Stimulated activated CD4-positive, alpha-beta T cell treated with anti-CD3 and anti-CD28 coated beads, Interleukin-4, amount 100 ng/mL, for 4 hours (primary cell): ENCODE data around the gene DCBLD2.
"Not testable (repeated sequence)": the region's sequence is repeated elsewhere in the genome, so short reads cannot be mapped to it uniquely, and the experiment has no call there.

Experiments used
- DNase-seq, 2 experiments: peaks; one replicate each; pipeline ENCODE4 v3.0.0-alpha.2; 2020

Gene DCBLD2

DNA sequence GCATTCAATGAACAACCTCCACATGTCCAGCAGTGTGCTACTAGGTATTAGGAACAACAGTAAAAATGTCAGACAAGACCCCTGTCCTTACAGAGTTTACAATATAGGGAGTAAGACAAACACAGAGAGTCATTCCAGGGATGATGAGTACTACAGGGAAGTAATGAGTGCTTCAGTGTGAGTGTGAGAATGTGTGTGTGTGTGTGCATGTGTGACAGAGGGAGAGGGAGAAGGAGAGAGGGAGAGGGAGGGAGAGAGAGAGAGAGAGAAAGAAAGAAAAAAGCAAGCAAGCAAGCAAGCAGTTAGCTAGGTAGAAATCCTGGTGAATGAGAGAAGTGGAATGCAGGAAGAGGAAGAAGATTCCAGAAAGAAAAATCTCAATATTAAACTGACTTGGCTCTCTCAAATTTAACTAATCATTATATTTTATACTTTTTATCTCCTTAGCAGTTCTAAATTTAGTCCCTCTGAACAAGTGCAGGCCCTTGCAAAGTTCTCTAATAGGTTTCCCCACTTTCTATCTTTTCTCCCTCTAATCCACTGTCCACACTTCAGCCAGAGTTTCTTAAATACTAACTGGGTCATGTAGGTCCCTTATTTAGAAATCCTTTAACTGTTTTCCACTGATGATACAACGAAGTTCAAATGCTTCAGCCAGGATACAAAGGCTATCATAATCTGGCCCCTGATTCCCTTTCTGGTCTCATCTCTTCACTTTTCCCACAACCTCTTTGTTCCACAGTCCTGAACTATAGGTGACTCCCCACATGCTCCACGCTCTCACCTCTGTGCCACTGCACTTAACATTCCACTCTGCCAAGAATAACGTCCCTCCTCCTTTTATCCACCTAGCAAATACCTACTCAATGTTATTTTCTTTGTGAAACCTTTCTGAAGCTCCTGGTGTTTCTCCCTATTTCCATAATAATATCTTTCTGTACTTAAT is 10.3 kb downstream of the DCBLD2 start:
- DNase-seq = no peak

DNA sequence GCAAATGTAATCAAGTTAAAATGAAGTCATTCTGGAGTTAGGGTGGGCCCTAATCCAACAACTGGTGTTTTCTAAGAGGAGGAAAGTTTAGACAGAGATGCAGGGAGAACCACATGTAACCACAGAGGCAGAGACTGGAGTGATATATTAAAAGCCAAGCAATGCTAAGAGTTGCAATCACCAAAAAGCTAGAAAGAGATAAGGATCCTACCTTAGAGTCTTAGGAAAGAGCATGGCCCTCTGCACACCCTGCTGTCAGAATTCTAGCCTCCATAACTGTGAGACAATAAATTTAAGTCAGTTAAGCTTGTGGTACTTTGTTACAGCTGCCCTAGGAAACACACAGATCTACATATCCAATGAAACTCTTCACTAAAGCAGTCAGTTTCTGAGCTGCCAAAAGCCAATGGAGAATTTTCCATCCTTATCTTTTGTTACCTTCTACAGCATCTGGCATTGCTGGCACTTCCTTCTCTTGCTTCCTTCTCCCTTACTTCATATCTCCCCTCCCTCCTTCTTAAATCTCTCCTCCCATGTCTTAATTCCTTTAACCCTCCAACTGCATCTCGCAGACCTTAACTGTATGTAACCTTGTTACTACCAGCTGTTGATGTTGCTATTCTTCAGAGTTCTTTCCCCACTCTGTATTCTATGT is 11.2 kb downstream of the DCBLD2 start:
- no peak for DNase-seq

DNA sequence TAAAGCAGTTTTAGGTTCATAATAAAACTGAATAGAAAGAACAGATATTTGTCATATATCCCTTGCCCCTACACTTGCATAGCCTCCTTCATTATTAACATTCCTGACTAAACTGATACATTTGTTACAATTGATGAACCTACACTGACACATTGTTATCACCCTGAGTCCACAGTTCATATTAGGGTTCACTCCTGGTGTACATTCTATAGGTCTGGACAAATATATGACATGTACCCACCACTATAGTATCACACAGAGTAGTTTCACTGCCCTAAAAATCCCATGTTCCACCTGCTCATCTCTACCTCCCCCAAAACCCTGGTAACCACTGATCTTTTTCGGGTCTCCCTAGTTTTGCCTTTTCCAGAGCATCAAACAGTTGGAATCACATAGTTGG is 13.8 kb downstream of the DCBLD2 start:
- DNase-seq = no peak

DNA sequence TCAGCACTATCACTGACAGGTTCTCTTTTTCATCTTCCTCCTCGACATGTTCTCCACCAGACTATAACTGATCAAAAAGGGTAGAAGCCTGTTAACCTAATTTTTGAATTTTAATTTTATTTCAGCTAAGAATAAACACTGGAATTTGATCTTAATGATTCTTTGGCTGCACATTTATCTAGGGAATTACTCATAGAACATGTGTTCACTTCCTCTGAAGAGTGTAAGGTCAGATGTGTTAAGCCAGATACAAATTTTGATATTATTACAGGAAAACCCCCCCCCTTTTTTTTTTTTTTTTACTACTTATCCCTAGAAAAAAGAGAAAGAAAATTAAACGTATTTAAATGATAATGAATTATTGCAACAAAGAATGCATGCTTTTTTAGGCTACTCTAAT is 15.0 kb downstream of the DCBLD2 start:
- no peak for DNase-seq

DNA sequence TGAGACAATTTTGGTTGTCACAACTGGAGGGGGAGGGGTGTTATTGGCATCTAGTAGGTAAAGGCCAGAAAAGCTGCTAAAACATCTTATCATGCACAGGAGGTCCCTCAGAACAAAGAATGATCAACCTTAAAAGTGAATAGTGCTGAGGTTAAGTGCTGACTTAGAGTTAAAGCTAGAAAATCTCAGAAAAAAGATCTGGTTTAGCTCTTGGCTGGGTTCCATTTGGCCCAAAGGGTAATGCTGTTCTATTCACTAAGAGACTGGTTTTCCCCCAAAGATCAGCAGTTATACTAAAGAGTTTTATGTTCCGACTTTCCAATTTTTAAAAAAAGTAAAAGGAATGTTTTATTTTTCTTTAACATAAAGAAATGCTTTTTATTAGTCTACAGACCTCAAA is 15.6 kb downstream of the DCBLD2 start:
- no peak for DNase-seq

DNA sequence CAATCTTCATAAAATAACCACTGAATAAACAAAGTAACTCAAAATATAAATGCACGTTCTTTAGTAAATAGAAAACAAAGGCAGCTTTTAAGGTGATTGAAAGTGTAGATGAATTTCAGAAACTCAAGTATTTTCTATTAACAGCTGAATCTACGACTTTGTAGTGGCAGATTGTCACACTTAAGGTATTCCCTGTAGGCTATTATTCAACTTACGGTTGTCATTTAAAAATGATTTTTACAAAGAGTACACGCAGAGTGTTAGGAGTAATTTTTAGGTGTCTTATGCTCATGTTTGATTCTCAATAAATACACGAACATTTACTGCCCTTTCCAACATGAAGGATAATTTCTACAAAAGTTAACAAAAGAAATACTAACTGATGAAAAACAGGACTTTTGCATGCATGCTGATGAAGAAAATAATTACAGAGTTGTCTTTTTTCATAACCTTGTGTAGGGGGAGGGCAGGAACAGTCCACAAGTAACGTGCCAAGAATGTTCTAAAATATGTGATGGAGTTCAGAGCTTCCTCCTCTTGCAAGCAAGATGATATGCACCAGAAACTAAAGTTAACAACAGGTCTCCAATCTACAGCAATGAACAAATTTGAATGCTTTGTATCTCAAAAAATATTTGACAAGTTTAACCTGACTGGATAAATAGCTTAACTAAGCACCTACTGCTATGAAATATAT is 16.7 kb downstream of the DCBLD2 start:
- no peak for DNase-seq

DNA sequence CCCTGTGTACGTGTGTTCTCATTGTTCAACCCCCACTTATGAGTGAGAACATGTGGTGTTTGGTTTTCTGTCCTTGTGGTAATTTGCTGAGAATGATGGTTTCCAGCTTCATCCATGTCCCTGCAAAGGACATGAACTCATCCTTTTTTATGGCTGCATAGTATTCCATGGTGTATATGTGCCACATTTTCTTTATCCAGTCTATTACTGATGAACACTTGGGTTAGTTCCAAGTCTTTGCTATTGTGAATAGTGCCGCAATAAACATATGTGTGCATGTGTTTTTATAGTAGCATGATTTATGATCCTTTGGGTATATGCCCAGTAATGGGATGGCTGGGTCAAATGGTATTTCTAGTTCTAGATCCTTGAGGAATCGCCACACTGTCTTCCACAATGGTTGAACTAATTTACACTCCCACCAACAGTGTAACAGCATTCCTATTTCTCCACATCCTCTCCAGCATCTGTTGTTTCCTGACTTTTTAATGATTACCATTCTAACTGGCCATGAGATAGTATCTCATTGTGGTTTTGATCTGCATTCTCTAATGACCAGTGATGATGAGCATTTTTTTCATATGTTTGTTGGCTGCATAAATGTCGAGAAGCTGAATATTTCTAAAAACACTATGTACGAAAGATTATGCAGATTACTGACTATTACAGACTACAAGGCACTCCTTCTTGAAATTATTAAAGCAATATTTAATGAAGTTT is 18.7 kb downstream of the DCBLD2 start:
- DNase-seq = not testable (repeated sequence)

DNA sequence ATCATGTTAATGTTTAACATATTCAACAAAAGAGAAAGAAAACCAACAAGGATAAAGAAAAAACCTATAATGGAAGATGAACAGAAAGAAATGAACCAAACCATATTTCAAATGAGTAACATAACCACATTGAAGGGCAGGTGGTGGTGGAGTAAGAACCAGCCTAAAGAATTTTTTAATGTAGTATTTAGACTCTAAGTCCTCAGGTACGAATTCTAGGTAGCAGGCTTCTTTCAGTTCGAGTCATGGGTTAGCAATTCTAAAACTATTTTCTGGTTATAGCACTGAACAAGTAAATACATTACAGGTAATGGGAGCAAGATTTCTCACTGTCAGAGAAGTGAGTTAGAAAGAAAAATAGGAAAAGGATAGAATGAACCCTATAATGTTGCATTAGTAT is 24.4 kb downstream of the DCBLD2 start:
- no peak for DNase-seq

DNA sequence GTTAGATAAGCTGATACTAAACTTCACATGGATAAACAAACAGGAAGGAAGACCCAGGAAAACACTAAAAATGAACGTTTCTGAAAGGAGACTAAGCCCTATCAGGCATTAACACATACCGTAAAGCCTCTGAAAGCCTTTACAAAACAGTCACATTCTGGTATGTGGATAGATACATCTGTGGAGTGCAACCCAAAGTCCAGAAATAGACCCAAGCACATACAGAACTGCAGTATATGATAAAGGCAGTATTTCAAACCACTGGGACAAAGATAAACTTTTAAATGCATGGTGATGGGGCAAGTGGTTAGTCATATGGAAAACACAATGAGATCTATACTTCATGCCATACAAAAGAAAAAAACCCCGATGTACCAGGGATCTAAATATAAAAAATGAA is 26.0 kb downstream of the DCBLD2 start:
- DNase-seq = no peak

DNA sequence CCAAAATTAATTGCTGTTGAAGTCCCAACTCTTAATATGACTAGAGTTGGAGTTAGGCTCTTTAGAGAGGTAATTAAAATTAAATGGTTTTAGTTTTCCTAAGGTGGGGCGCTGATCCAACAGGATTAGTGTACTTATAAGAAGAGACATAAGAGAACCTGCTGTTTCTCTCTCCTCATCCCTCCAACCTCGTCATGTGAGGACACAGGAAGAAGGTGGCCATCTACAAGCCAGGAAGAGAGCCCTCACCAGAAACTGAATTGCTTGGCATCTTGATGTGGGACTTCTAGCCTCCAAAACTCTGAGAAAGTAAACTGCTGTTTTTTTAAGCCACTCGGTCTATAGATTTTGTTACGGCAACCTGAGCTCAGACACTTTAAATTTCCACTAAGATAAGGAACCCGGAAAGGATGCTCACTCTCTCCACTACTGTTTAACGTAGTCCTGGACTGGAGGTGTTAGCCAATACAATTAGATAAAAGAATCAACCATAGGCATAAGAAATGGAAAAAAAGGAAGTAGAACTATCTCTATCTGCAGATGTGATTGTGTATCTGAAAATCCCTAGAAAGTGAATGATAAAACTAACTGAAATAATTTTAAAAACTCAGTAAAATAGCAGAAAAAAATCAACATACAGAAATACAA is 26.8 kb downstream of the DCBLD2 start:
- no peak for DNase-seq

DNA sequence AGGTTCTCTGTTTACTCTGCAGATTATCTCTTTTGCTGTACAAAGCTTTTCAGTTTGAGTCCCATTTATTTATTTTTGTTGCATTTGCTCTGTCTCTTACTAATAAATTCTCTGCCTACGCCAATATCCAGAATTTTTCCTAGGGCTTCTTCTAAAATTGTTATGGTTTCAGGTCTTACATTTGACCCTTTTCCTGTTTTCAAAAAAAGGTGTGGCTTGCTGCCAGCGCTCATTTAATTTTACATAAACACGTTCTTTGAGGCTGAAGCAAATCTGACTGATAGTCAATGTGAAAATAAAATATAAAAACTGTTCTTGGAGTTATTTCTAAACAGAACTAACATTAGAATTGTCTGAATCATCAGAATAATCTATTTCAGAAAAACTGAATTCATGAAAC is 32.1 kb downstream of the DCBLD2 start:
- no peak for DNase-seq

DNA sequence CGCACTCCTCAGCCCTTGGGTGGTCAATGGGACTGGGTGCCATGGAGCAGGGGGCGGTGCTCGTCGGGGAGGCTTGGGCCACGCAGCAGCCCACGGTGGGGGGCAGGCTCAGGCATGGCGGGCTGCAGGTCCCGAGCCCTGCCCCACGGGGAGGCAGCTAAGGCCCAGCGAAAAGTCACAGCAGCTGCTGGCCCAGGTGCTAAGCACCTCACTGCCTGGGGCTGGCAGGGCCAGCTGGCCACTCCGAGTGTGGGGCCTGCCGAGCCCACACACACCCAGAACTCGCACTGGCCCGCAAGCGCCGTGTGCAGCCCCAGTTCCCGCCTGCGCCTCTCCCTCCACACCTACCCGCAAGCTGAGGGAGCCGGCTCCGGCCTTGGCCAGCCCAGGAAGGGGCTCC is 43.5 kb downstream of the DCBLD2 start:
- DNase-seq = not testable (repeated sequence)

DNA sequence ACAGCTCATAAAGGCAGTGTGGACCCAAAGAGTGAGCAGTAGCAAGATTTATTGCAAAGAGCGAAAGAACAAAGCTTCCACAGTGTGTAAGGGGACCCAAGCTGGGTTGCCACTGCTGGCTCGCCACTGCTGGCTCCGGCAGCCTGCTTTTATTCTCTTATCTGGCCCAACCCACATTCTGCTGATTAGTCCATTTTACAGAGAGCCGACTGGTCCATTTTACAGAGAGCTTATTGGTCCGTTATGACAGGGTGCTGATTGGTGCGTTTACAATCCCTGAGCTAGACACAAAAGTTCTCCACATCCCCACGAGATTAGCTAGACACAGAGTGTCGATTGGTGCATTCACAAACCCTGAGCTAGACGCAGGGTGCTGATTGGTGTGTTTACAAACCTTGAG is 44.2 kb downstream of the DCBLD2 start:
- not testable (repeated sequence) for DNase-seq

DNA sequence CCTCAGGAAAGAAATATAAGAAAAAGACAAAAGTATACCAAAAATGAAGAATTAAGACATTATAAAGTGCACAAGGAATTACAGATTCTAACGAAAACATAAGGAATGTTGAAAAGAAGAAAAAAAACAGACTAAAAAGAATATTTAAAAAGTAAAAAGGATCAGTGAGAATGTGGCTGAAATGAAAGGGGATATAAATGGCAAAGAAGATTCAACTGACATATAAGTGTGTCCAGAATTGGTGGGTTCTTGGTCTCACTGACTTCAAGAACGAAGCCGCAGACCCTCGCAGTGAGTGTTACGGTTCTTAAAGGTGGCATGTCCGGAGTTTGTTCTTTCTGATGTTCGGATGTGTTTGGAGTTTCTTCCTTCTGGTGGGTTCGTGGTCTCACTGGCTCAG is 44.8 kb downstream of the DCBLD2 start:
- DNase-seq = no peak

DNA sequence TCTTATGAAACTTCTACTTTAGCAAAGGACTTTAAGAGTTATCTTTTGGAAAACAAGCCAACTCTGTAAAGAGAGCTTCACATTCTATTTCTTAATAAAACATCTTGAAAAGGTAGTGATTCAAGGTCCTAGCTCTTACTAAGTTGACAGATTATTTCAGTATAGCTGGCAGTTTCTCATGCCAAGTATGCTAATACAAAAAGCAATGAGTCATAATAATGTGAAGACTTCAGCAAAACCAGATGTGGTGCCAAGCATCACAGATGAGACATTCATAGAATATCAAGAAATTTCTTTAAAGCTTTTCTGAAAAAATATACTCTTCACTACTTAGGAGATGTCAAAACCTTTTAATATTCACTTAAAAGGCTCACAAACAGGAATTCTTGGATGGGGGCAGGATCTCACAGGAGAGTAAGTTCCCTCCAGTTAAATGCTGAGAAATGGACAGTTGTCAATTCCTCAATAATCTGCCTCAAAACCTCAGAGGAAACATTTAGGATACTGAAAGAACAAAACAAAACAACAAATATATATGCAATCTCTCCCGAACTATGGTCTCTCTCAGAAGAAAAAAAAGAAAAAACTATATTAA is 45.6 kb downstream of the DCBLD2 start:
- no peak for DNase-seq

DNA sequence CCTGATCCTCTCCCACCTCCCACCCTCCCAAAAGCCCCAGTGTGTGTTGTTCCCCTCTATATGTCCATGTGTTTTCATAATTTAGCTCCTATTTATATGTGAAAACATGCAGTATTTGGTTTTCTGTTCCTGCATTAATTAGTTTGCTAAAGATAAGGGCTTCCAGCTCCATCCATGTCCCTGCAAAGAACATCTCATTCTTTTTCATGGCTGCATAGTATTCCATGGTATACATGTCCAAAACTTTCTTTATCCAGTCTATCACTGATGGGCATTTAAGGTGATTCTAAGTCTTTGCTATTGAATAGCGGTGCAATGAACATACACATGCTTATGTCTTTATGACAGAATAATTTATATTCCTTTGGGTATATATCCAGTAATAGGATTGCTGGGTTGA is 53.4 kb downstream of the DCBLD2 start:
- no peak for DNase-seq

DNA sequence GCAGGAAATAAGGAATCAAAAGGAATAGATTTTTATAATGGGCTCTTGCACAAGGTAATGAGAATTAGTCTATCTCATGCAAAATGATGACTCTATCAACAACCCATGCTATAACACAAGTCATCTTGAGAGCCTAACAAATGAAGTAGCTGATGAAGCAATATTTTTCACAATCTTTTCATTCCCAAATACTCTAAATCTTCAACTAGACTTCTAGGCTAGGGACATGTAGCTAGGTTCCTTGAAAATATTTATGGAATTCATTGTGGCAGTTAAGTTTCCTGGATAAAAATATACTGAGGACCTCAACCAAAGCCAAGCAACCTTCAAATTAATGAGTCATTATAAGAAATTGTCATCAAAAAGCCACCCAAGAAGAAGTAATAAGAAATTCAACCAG is 55.4 kb downstream of the DCBLD2 start:
- DNase-seq = no peak

DNA sequence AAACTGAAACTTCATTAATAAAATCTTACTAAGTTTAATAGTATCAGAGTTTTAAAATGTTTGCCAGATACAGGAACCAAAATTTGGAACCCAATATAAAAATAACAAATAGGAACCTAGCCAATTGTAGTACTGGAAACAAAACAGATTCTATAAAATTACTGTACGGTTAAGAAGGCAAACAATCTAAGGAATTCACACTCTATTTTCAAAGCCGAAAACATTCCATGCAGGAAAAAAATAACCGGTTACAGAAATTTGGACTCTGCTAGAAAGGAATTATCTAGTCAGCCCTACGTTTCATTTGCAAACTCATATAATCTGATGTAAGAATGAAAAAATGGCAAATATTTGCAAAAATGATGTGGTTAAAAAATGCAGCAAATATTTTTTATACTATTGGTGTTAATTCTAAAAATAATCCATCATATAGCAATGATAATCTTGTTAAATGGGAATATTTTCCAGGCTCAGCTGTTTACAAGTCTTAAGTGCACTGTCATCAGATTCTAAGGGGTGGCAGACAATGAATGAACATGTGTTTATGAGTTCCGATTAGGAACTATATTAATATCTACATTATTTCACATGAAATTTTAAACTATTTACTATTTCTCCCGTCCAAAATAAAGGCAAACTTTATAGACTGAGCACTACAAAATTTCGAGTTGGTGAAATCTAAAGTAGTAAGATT is 58.1 kb downstream of the DCBLD2 start:
- no peak for DNase-seq

DNA sequence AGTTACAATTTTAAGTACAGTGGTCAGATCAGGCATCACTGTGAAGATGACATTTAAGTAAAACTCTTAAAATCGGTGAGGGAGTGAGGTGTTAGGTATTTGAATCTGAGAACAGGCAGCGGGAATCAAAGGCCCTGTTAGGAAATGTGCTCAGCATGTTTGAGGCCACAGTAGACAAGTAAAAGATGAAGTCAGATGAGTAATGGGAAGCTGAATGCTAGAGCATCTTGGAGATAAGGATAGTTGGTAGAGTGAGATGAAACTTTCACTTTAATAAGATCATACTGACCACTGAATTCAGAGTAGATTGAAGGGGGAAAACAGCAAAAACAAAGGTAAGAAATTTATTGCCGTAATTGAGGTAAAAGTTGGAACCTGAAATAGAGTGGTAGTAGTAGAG is 61.6 kb downstream of the DCBLD2 start:
- DNase-seq = no peak

DNA sequence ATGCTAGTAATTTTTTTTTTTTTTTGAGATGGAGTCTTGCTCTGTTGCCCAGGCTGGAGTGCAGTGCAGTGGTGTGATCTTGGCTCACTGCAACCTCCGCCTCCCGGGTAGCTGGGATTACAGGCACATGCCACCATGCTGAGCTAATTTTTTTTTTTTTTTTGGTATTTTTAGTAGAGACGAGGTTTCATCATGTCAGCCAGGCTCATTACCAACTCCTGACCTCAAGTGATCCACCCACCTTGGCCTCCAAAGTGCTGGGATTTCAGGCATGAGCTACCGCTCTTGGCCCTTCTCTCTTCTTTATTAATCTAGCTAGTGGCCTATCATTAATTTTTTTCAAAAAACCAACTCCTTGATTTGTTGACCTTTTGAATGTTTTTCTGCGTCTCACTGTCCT is 70.4 kb downstream of the DCBLD2 start:
- not testable (repeated sequence) for DNase-seq

DNA sequence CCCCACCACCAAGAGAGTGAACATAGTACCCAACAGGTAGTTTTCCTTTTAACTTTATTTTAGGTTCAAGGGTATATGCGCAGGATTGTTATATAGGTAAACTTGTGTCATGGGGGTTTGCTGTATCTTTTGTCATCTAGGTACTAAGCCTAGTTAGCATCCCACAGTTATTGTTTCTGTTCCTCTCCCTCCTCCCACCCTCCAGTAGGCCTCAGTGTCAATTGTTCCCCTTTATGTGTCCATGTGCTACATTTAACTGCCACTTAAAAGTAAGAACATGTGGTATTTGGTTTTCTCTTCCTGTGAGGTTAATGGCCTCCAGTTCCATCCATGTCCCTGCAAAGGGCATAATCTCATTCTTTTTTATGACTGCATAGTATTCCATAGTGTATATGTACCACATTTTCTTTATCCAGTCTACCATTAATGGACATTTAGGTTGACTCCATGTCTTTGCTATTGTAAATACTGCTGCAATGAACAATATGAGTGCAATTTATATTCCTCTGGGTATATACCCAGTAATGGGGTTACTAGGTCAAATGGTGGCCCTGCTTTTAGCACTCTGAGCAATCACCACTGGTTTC is 72.2 kb downstream of the DCBLD2 start:
- DNase-seq = no peak
